ENCODE data around the gene PLA2G4B.
A peak's percentile ranks its signal among the peaks of the same experiment; 100 is the strongest.

PLA2G4B gene

GRCh38 chr15:41838400-41838897 lies at the start of gene PLA2G4B:
Gene PLA2G4B (plus strand): TSS chr15:41838847. CDS start chr15:41838914, 67 bp downstream.
- peak; percentile 49 for DNase-seq

GRCh38 chr15:41789236-41789635 lies 49.4 kb upstream of the PLA2G4B start:
- DNase-seq = no peak

- no peak for DNase-seq
Measured at GRCh38 chr15:41789662-41790061, 49.0 kb upstream of the PLA2G4B start.

GRCh38 chr15:41790169-41790568 lies 48.5 kb upstream of the PLA2G4B start:
- no peak for DNase-seq

- no peak for DNase-seq
Measured at GRCh38 chr15:41790756-41791546, 47.7 kb upstream of the PLA2G4B start.

- no peak for DNase-seq
Measured at GRCh38 chr15:41791547-41791937, 47.1 kb upstream of the PLA2G4B start.

- DNase-seq = no peak
Measured at GRCh38 chr15:41792000-41792637, 46.5 kb upstream of the PLA2G4B start.

GRCh38 chr15:41794081-41794480 lies 44.6 kb upstream of the PLA2G4B start:
- no peak for DNase-seq

- no peak for DNase-seq
Measured at GRCh38 chr15:41795996-41796856, 42.4 kb upstream of the PLA2G4B start.

GRCh38 chr15:41797201-41797944 lies 41.3 kb upstream of the PLA2G4B start:
- no peak for DNase-seq

GRCh38 chr15:41798607-41799487 lies 39.8 kb upstream of the PLA2G4B start:
- no peak for DNase-seq

- DNase-seq = no peak
Measured at GRCh38 chr15:41799488-41799805, 39.2 kb upstream of the PLA2G4B start.

- DNase-seq = no peak
Measured at GRCh38 chr15:41801185-41801584, 37.5 kb upstream of the PLA2G4B start.

- DNase-seq = no peak
Measured at GRCh38 chr15:41801850-41802455, 36.7 kb upstream of the PLA2G4B start.

GRCh38 chr15:41804361-41804760 lies 34.3 kb upstream of the PLA2G4B start:
- DNase-seq = no peak

GRCh38 chr15:41804916-41805666 lies 33.6 kb upstream of the PLA2G4B start:
- no peak for DNase-seq

GRCh38 chr15:41805711-41806110 lies 32.9 kb upstream of the PLA2G4B start:
- no peak for DNase-seq

GRCh38 chr15:41806291-41807181 lies 32.1 kb upstream of the PLA2G4B start:
- DNase-seq = no peak

- no peak for DNase-seq
Measured at GRCh38 chr15:41809121-41809520, 29.5 kb upstream of the PLA2G4B start.

Data from femur (tissue), 1 donor.